ENCODE measurements around the gene B3GNT3.
A peak's percentile ranks its signal among the peaks of the same experiment; 100 is the strongest.

B3GNT3 gene, protein sequence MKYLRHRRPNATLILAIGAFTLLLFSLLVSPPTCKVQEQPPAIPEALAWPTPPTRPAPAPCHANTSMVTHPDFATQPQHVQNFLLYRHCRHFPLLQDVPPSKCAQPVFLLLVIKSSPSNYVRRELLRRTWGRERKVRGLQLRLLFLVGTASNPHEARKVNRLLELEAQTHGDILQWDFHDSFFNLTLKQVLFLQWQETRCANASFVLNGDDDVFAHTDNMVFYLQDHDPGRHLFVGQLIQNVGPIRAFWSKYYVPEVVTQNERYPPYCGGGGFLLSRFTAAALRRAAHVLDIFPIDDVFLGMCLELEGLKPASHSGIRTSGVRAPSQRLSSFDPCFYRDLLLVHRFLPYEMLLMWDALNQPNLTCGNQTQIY

DNA sequence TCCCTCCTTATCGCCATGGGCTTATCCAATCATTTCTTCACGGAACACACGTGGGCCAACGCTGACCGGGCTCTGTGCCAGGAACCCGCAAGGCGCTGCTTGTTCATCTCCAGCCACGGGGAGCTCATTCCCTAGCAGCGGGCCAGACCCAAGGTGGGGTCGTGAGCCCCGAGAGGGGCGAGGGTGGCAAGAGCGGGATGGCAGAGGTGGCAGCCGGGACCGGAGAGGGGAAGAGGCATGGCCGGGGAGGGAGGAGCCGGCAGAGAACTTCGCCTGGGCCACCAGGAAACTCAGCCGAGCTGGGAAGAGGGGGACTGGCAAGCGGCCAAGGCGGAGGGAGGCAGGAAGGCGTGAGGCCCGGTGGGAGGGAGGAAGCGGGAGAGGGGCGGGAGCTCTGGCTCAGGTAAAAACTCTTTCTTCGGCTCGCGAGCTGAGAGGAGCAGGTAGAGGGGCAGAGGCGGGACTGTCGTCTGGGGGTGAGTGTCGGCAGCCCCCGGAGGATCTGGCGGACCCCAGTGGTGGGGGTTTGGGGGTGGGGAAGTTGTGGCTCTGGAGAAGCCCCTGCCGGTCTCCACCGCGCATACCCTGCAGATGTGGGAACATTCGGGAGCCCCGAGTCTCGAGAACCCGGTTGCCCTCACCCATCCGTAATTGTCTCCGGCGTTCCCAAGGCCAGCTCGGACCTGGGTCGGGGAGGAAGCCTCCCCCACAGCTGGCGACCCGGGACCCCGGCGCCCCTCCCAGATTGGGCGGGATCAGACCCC, at the start of gene B3GNT3:
TSS of gene B3GNT3 (plus strand) at position 408 of the 764 bp plus-strand sequence. CDS start 12,670 bp downstream, outside the sequence.
- DNase-seq (ENCODE audit: low read depth): peak; percentile 65

DNA sequence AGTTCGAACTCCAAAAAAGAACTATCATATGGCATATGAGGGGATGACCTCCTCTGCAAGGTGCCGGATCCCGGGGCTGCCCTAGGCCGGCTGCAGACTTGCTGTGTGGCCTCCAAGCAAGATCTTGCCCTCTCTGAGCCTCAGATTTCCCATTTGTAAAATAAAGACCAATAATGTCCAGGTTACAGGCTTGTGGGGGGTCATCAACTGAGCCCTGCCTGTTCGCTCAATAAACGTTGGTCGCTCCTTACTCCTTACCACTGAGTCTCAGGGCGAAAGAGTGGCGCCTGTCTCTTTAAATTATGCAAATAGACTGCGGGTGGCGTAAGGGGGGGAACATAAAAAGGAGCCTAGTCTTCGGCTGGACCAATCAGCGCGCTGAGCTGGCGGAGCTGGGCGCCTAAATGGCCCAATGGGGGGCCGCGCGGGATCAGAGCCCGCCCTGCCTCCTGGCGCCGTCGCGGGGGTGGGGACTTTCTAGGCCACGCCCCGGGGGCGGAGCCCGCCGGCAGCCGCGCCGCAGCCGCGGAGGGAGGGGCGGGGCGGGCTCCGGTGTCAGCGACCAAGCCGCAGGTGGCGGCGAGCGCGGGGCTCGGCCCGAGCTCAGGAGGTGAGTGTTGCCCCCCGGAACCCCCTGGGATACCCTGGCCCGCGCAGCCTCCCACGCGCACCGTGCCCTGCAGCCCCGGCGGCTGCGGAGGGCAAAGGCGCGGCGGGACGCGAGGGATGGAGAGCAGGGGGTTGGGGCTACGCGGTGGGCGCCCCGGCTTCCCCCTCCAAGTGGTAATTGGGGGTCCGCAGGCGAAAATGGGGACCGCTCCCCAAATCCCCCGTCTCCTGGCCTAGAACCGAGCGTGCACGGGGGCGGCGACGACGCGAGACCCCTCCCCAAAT, 47.5 kb upstream of the B3GNT3 start:
- DNase-seq (ENCODE audit: low read depth): peak; percentile 95

DNA sequence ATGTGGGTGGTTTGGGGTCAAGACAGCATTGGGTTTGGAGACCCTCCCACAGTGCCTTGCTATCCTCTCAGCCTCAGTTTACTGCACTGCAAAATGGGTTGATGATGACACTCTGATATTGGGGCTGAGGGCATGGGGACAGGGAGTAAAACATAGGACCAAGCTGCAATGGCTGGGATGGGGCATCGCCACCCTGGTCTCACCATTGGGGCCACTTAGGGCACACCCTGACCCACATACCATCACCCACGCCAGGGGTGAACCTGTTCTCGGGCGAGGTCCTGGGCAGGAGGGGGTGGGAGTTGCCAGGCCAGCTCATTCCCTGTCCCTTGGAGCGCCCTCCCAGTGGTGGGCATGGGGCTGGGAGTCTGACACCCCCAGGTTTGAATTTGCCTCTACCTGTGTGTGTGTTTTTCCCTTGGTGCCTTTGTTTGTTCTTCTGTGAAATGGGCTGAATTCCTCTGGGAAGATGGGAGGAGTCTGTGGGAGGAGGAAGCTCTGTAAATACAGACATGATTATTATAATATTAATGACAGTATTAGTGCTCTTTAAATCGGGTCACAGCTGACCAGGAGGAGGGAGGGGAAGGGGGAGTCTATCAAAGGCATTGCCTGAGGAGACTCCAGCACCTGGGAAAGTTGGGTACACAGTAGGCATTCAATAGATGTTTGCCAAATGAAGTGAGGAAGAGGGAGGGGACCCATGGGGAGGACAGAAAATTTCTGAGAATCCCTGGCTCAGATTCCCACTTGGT, 45.9 kb upstream of the B3GNT3 start:
- no peak for DNase-seq (ENCODE audit: low read depth)

DNA sequence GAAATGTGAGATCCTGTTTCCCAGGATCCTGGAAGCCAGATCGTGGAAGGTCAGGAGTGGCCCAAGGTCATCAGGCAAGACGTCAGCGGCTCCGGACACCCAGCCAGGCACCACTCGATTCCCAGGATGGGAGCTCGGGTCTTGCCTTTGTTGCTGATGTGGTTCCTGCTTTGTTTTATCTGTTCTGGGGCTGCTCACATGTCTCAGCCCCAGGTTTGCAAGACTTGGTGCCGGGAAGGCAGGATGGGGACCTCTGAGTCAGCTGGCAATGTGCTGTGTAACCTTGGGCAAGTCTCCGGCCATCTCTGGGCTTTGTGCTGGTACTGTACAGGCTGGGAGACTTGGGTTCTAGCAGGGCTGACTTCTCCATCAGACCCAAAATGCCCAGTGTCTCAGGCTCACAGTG, 45.0 kb upstream of the B3GNT3 start:
- no peak for DNase-seq (ENCODE audit: low read depth)

DNA sequence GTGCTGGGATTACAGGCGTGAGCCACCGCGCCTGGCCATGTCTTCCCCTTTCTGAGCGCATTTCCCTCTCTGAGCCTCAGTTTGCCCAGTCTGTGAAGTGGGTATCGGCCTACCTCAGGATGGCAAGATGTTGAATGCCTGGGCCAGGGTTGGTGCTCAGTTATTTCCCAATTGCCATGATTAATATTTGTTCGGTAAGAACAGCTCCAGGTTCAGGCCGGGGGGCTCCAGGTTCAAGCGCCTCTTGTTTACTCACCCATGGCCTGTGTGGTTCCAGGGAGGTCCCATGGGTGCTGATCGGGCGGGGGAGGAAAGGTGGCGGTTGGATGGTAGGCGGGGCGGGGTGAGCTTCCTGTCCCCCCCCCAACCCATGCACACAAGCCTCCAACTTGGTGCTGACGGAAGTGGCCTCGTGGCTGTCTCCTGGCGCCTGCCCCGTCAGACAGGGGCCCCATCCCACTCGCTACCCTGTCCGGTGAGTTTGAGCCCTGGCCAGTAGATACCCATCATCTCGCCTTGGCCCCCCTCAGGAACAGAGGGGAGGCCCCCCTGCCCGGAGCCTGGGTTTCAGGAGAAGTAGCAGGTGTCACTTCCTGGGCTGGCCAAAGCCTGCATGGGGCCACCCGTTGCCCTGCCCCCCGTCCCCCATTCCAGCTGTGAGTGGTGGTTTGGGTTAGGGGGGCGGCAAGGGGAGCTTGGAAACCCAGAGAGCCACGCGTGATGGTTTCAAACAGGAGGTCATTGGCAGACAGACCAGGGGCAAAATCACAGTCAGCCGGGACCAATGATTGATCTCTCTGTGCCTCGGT, 43.6 kb upstream of the B3GNT3 start, which contains the start of gene FCHO1:
TSS of gene FCHO1 (plus strand) at position 375 of the 809 bp plus-strand sequence. CDS start 3,688 bp downstream, outside the sequence.
- no peak for DNase-seq (ENCODE audit: low read depth)

DNA sequence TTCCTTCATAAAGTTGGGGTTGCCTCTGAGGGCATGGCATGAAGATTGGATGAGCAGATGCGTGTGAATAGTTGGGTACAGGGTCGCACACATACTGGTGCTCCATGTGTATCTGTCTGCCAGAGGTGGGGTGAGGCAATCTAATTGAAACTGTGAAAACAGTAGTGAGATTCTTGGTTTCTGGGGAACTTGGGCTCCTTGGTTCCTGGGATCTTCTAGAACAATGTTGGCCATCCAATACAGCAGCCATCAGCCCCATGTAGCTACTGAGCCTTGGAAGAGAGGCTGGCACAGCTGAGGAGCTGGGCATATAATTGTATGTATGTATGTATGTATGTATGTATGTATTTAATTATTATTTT, 43.0 kb upstream of the B3GNT3 start:
- DNase-seq (ENCODE audit: low read depth): no peak

DNA sequence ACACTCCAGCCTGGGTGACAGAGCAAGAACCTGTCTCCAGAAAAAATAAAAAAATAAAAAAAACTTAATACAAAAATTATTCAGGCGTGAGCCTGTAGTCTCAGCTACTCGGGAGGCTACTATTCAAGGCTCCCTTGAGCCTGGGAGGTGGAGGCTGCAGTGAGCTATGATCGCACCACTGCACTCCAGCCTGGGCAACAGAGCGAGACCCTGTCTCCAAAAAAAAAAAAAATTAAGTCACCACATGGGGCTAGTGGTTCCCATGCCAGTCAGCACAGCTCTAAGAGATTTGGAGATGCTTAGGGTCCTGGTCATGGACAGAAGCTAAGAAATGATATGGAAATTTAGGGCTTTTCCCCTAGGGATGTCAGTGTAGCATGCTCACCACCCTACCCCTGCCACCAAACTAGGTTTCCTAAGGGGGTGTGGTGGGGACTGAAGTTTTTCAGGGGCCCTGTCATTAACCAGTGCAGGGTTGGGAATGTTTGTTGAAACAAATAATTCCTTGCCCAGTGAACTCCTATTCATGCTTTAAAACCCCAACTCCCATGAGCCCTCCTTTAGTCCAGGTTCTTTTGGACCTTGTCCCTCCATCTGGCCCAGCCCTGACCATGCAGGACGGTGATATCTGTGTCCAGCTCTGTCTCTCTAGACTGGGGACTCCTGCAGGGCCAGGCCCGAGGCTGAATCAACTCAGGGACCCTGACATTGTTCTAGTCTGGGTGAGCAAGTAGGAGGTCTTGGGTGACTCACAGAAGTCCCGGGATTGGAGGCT, 41.9 kb upstream of the B3GNT3 start:
- DNase-seq (ENCODE audit: low read depth): no peak

DNA sequence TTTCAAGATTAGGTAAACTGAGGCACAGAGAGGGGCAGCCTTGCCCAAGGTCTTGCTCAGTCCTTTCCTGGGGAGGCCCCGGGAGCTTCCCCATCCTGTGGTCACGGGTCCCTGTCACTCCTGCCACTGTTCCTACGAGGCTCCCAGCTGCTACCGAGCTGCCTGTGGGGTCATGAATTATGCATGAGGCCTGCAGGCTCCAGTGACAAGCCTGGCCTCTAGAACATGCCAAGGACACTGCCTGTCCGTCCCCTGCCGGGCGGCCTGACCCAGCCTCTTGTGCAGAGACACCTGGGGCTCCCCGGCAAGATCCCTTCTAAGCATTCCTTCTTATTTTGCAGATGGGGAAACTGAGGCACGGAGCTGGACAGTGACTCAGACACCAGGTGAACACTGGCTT, 41.0 kb upstream of the B3GNT3 start:
- DNase-seq (ENCODE audit: low read depth): no peak

DNA sequence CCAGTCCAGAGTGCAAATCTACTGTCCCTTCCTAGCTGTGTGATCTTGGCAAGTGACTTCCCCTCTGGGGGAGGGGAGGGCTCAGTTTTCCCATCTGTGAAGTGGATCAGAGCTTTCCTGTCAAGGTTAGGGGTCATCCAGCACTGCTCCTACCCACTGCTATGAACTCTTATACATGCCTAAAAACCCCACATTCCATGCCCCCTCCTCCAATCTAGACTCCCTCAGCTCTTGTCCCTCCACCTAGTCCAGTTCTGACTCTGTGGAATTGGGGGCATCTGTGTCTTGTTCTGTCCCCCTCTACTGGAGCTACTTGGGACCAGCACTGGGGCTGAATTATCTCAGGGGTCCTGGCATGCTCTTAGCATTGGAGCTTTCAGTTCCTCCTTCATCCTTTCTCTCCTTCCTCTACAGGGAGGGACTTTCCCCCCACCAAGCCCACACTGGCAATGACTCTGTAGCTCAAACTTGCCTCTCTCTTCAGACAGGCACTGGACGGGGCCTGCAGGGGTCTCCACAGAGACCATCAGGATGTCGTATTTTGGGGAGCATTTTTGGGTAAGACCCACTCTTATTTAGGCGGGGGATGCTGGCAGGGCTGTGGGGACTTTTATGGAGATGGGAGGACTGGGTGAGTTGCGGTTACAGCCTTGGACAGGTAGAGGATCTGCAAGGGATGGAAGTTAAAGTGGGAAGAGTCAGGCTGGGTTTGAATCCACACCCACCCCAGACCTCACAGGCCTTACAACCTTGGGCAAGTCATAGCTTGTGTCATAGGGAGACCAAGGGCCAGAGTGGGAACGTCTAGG, 40.1 kb upstream of the B3GNT3 start:
- DNase-seq (ENCODE audit: low read depth): no peak

DNA sequence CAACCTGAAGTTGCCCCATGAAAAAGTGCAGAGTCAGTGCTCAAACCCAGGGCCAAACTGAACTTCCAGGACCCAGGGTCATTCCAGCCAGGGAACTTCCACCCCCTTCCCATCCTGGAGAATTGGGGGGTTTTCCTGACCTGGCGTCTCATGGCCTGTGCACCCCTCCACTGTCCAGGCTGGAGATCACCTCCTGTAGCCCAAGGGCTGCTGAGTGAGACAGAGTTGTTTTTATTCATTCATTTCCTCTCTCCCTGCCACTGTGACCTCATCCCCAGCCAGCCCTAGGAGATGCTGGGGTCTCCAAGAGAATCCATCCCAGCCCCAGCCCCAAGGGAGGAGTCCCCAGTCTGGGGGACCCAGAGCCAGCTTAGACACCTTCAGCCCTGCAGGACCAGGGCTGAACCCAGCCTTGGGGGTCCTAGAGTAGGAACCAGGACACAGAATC, 39.5 kb upstream of the B3GNT3 start:
- DNase-seq (ENCODE audit: low read depth): no peak

DNA sequence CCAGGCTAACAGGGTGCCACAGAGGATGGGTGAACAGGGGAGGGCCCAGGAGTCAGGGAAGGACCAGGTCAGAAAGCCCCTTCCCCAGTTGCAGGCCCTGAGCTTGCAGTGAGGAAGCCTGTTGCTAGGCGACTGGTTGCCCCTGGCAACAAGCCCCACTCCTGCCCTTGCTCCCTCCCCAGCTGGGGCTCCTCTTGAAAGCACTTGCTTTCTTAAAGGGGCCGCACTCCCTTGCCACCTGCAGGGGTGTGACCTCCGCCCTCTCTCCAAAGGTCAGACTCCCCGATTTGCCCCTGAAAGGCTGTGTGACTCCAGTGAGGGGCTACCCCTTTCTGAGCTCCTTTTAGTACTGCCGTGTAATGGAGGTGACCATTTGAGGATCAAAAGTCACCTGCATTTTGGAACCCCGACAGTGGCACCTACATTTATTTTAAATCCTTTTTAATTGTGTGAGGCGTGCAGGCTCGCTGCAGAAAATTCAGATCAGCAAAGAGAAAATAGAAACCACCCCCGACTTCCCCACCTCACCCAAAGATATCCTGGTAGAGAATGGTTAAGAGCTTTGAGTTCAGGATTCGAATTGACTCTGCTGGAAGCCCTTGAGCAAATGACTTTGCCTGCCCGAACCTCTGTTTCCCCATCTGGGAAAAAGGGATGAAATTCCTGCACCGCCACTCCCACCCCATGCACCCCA, 38.8 kb upstream of the B3GNT3 start:
- DNase-seq (ENCODE audit: low read depth): peak; percentile 49

DNA sequence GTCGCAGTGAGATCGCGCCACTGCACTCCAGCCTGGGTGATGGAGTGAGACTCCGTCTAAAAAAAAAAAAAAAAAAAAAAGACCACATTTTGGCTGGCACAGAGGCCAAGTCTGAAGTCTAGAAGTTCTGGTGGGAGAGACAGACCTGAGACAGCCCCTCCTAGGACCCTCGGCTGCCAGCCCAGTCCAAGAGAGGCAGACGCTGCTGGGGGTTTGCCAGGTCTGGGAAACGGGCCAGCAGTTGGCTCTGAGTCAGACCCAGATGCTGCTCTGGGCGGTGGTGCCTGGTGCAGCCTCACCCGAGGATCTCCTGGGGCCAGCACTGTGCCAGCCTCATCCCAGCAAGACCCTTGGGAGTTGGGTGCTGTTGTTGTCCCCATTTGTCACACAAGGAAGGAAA, 37.8 kb upstream of the B3GNT3 start:
- DNase-seq (ENCODE audit: low read depth): peak; percentile 62

DNA sequence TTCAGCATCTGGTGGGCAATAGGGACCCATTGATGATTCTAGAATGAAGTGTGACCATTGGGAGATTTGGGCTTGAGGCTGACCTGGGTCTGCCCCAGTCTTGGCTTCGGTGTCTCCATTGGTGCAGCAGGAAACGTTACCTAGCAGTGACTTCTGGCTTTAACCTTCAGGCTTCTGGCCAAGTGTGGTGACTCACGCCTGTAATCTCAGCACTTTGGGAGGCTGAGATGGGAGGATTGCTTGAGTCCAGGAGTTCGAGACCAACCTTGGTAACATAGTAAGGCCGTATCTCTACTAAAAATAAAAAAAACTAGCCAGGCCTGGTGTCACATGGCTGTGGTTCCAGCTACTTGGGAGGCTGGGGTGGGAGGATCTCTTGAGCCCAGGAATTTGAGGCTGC, 36.4 kb upstream of the B3GNT3 start:
- no peak for DNase-seq (ENCODE audit: low read depth)

DNA sequence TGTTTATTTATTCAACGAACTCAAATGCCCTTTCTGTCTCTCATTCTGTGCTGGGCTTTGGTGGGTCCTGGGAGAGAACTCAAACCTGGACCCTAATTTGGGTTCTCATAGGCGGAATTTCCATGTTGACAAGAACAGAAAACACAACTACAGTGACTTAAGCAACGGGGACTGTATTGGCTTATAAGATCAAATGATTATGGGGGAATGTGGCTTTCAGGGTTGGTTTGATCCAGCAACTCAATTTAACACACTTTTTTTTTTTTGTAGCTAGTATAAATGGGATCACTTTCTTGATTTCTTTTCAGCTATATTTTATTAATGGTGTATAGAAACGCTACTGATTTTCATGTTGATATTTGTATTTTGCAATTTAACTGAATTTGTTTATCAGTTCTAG, 33.8 kb upstream of the B3GNT3 start:
- DNase-seq (ENCODE audit: low read depth): no peak

DNA sequence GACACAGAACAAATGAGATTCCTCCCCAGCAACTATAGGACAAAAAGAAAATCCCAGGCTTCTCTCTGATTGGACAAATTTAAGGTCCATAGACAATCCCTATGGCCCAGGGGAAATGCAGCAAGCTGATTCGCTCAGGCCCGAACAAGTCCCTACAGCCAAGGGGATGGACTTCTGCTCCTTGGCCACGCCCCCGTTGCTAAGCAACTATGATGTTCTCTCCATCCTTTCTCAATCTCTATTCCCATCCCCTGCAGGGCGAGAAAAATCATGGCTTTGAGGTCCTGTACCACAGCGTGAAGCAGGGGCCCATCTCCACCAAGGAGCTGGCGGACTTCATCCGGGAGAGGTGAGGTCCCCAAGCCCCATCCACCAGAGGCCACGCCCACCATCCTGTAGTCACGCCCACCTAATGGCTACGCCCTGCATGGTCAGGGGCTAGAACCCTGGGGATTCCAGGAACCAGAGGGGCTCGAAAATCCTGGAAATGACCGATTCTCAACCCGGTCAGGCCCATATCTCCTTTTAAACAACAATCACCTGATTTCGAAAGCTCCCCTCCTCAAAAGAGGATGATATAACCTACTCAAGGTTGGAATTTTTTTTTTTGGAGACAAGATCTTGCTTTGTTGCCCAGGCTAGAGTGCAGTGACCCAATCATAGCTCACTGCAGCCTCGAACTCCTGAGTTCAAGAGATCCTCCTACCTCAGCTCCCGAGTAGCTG, 32.3 kb upstream of the B3GNT3 start:
- DNase-seq (ENCODE audit: low read depth): peak; percentile 76

DNA sequence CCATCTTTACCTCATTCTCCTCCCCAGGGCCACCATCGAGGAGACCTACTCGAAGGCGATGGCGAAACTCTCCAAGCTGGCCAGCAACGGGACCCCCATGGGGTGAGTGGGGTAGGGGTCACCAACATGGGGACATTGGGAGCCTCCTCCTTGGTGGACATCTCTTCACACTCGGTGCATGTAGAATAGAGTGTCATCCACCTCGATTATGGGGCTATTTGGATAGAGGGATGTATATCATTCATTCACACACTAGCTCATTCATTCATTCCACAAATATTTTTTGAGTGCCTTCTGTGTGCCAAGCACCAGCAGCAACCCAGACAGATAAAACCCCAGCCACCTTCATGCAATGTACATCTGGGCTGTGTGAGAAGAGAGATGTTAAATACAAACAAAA, 30.6 kb upstream of the B3GNT3 start:
- no peak for DNase-seq (ENCODE audit: low read depth)

DNA sequence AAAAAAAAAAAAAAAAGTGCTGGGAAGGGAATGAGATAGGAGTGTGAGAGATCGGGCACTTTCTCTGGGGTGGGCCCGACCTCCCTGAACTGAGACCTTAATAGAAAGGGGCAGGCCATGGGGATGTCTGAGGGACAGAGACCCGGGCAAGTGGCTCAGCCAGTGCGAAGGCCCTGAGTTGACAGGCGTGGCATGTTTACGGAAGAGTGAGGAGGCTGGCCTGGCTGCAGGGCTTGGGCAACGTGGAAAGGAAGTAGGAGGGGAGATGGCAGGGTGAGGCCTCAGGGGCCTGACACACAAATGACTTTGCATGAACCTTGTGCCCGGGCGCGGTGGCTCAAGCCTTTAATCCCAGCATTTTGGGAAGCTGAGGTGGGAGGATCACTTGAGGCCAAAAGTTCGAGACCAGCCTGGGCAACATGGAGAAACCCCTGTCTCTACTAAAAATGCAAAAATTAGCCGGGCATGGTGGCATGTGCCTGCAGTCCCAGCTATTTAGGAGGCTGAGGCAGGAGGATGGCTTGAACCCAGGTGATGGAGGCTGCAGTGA, 29.8 kb upstream of the B3GNT3 start:
- peak; percentile 48 for DNase-seq (ENCODE audit: low read depth)

All from ELR (cell line).